ENCODE data around the gene MBD3.
"Not testable (repeated sequence)": the region's sequence is repeated elsewhere in the genome, so short reads cannot be mapped to it uniquely, and the experiment has no call there.

The MBD3 gene

DNA sequence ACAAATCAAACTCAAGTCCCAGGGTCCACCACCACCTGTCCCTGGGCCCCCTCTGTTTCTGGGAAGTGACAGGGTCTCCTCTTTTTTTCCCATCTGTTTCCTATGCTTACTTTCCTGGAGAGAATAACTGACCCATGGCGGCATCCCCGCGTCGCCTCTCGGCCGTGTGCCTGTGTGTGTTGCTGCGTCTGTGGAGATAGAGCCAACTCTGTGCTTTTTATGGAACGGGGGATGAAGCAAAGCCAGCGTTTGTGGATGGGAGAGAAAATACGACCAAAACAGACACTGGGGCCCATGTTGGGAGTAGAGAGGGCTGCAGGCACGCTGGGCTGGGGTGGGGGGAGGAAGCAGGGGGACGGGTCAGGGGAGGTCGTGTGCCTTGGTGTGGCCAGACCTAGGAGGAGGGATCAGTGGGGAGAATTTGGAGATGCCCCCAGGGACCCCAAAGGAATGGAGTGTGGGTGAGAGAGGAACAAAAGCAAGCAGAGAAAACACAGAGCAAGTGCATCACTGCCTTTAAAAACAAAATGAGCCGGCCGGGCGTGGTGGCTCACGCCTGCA lies 52.2 kb downstream of the MBD3 start:
- DNase-seq (ENCODE audit: low read depth, low spot score) = no peak

DNA sequence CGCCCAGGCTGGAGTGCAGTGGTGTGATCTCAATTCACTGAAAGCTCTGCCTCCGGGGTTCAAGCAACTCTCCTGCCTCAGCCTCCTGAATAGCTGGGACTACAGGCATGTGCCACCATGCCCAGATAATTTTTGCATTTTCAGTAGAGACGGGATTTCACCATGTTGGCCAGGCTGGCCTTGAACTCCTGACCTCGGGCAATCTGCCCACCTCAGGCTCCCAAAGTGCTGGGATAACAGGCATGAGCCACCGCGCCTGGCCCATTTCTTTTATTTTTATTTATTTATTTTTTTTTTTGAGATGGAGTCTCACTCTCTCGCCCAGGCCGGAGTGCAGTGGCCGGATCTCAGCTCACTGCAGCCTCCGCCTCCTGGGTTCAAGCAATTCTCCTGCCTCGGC lies 52.9 kb downstream of the MBD3 start:
- DNase-seq (ENCODE audit: low read depth, low spot score) = not testable (repeated sequence)

DNA sequence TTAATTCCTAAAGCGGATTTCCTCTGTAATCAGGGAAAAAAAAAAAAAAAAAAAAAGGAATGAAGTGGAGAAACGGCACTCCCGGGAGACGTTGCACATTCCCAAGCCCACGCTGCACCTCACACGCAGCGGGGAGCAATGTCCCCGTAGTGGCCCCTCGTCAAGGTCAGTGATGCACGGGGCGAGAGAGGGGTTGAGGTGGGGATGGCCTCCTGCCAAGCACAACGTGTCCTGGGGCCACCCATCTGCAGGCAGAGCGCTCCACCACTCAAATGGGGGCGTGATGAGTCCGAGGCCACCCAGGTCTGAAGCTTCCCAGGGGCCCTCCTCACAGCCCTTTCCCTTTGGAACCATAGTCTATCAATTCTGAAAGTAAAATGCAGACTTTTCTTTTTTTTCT lies 53.7 kb downstream of the MBD3 start:
- DNase-seq (ENCODE audit: low read depth, low spot score) = no peak

DNA sequence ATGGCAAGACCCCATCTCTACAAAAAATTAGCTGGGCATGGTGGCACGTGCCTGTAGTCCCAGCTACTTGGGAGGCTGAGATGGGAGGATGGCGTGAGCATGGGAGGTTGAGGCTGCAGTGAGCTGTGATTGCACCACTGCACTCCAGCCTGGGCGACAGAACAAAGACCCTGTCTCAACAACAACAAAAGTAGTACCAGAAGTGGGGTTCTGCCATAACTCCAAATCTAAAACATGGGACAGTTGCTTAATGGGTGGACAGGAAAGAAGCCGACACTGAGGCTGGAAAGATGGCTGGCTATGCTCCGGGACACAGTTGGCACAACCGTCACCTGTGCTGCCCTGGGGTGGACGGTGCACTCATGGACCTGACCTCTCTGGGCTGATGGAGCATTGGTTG lies 57.0 kb downstream of the MBD3 start:
- not testable (repeated sequence) for DNase-seq (ENCODE audit: low read depth, low spot score)

DNA sequence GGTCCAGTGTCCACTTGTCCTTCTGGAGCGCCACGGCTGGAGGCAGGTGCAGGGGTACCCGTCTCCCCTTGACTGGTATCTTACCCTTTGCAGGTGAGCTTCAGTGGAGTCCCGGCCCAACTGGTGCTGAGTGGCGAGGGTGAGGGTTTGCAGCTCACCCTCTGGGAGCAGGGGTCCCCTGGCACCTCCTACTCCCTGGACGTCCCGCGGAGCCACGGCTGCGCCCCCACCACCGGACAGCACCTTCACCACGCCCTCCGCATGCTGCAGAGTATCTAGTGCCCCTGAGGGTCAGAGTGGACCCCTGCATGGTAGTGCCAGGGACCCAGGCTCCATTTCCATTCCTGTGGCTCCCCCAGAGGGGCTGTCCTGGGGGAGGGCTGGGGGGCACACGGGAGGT lies 57.7 kb downstream of the MBD3 start:
- no peak for DNase-seq (ENCODE audit: low read depth, low spot score)

DNA sequence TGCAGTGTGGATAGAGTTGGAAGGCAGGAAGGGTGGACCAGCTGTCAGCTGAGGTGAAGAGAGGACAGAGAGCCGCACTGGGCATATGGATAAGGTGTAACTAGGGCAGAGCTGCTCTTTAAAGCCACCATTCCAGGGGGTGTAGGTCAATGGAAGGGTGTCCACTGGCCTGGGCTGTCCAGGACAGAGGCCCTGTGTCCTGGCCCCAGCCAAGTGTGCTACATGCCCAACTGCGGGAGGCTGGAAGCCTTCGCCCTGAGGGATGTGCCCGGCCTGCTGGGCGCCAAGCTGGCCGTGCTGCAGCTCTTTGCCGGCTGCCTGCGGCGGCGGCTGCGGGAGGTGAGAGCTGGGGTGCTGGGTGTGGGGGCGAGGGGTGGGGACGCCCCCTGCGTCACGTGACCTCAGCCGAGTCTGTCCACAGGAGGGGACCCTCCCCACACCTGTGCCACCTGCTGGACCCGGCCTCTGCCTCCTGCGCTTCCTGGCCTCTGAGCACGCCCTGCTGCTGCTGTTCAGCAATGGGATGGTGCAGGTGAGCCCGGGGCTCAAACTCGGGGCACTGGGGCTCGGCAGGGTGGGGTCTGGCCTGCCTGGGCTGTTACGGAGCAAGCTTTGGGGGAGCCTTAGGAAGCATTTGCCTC lies 59.0 kb downstream of the MBD3 start:
- DNase-seq (ENCODE audit: low read depth, low spot score) = no peak

DNA sequence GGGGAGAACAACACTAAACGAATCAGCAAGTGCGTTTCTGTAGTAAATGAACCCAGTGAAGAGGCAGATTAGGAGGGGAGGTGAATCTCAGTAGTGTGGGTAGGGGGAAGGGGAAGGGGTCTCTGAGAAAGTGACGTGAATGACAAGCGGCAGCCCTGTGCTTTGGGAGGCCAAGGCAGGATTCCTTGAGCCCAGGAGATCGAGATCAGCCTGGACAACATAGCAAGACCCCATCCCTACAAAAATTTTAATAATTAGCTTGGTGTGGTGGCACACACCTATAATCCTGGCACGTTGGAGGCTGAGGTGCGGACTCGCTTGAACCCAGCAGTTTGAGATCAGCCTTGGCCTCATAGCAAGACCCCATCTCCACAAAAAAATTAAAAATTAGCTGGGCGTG lies 60.7 kb downstream of the MBD3 start:
- no peak for DNase-seq (ENCODE audit: low read depth, low spot score)

DNA sequence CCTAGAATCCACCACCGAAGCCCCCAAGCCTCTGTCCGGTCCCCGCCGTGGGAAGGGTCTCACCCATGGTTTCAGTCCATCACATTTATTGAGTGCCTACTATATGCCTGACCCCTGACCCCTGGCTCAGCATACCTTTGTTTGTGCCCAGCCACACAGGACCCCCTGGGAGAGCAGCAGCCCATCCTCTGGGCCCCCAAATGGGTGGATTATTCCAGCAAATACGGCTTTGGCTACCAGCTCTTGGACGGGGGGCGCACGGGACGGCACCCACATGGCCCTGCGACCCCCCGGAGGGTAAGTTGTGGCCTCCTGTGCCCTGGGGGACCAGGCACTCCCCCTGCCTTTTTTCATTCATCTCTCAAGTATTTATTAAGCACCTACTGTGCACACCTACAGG lies 61.1 kb downstream of the MBD3 start:
- DNase-seq (ENCODE audit: low read depth, low spot score) = no peak

DNA sequence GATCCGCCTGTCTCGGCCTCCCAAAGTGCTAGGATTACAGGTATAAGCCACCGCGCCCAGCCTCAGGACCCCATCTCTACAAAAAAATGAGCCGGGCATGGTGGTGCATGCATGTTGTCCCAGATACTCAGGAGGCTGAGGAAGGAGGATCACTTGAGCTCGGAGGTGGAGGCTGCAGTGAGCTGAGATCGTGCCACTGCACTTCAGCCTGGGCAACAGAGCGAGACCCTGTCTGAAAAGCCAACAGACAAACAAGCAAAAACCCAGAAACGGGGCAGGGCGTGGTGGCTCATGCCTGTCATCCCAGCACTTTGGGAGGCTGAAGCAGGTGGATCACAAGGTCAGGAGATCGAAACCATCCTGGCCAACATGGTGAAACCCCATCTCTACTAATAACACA lies 61.8 kb downstream of the MBD3 start:
- DNase-seq (ENCODE audit: low read depth, low spot score) = not testable (repeated sequence)

DNA sequence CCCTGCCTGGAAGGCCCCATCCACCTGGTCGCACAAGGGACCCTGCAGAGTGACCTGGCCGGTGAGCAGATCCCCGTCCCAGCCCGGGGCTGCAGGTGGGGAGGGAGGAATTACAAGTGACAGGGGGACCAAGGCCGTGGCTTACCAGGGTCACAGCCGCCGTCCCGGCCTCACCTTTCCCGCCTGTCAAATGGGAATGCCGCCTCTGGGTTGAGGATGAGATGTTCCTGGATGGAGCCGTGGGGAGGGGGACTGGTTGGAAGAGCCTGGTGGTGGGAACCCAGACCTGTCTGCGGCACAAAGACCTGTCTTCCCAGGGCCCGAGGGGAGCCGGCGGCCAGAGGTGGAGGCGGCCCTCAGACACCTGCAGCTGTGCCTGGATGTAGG lies 63.2 kb downstream of the MBD3 start:
- no peak for DNase-seq (ENCODE audit: low read depth, low spot score)

DNA sequence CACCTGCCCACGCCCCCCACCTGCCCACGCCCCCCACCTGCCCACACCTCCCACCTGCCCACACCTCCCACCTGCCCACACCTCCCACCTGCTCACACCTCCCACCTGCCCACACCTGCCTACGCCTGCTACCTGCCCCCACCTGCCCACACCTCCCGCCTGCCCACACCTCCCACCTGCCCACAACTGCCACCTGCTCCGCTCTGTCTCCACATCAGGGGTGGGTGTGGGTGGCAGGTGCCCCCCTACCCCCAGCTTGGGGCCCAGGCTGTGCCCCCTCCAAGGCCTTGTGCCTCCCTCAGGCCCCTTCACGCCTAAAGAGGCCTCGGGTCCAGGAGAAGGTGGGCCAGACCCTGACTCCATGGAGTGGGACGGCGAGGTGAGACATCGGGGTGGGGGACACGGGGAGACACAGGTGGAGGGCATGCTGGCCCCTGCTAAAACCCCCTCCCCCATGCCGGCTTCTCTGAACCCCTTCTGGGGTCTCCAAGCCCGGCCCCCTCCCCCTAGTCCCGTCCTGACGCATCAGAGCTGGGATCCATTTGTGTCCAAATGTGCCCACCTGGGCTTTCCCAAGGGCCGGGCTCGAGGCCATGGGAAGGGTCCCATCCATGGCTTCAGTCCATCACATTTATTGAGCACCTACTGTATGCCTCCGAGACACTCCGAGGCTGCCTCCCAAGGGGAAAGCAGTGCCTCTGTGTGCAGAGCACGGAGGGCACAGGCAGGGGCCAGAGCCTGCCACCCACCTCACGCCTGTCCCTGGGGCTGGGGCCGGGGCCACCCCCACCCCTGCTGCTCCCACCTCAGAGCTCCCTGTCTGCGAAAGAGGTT lies 63.9 kb downstream of the MBD3 start:
- DNase-seq (ENCODE audit: low read depth, low spot score) = no peak

DNA sequence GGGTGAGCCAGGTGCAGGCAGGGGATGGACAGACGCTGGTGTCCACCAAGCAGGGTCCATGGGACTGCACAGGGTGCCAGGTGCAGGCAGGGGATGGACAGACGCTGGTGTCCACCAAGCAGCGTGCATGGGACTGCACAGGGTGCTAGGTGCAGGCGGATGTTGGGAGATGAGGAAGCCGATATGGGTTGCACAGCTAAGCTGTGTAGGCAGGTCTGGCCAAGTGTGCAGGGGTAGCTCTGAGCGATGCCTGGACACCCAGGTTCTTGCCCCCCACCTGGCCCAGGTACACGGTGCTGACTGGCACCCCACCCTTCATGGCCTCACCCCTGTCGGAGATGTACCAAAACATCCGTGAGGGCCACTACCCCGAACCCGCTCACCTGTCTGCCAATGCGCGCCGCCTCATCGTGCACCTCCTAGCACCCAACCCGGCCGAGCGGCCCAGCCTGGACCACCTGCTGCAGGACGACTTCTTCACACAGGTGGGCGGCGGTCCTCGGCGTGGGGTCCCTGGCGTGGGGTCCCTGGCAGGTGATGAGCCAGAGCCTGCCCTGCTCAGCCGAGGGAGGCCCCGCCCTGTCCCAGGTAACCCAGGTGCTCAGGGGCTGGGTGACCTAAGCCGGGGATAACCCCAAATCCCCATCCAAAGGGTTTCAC lies 64.9 kb downstream of the MBD3 start:
- no peak for DNase-seq (ENCODE audit: low read depth, low spot score)

DNA sequence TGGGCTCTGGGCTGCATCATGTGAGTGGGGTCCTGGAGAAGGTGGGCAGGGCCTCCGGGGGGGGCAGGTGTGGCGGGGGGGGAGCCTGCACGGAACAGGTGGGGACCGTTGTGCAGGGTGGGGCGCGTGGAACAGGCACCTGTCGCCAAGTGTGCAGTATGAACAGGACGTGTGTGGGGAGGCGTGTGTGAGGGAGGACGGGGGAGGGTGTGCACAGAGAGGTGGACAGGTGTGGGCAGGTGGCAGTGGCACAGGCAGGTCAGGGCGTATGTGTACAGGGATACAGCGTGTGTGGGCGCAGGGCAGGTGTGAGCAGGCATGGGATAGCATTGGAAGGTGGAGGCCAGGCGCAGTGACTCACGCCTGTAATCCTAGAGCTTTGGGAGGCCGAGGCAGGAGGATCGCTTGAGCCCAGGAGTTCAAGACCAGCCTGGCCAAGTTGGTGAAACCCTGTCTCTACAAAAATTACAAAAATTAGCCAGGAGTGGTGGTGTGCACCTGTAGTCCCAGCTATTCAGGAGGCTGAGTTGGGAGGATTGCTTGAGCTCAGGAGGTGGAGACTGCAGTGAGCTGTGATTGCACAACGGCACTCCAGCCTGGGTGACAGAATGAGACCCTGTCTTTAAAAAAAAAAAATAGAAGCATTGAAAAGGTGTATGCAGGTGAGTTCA lies 65.6 kb downstream of the MBD3 start:
- DNase-seq (ENCODE audit: low read depth, low spot score) = no peak

DNA sequence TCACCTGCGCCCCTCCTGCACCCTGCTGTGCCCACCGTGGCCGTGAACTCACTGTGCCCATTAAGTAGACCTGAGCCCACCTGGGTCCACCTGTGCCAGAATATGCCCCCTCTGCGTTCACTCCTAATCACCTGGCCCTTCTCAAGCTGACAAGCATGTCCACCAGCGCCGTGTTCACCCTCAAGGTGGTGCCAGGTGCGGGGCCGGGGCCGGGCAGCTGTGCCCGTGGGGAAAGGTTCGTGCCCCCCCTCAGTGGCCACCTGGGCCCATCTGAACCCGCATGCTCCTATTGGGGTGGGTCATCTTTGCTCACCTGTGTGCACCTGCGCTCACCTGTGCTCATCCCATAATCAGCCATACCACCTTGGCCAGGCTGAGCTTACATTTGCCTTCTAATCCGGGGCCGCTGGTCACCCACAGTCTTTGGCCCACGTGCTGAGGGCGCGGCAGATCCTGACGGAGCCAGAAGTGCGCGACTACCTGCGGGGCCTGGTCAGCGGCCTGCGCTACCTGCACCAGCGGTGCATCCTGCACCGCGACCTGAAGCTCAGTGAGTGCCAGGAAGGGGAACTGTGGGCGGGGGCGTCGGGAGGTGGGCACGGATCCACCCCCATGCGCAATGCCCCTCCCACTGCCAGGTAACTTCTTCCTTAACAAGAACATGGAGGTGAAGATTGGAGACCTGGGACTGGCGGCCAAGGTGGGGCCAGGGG lies 66.4 kb downstream of the MBD3 start:
- DNase-seq (ENCODE audit: low read depth, low spot score) = no peak

DNA sequence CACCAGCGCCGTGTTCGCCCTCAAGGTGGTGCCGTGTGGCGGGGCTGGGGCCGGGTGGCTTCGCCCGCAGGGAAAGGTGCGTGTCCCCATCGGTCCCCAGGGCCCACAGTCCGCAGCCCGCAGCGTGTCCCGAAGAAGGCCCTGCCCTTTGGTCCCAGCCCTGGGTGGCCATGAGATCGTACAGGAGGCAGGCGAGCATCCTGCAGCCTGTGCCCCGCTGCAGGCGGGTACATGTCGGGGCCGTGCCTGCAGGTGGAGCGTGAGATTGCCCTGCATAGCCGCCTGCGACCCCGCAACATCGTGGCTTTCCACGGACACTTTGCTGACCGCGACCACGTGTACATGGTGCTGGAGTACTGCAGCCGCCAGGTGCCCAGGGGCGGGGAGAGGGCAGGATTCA lies 67.3 kb downstream of the MBD3 start:
- DNase-seq (ENCODE audit: low read depth, low spot score) = no peak

DNA sequence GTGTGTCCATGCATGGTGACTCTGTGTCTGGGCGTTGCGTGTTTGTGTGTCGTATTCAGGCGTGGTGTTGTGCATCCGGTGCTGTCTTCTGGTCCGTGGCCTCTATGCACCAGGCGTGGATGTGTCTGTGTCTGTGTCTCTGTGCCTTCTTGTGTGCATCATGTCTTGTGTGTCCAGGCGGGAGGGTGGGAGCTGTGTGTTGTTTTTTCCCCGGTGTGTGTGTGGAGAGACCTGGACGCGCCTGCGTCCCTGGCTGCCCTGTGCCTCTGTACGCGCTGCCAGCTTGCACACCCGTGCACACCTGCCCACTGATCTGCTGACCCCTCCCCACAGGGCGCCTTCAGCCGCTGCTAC lies 67.7 kb downstream of the MBD3 start:
- DNase-seq (ENCODE audit: low read depth, low spot score) = no peak

DNA sequence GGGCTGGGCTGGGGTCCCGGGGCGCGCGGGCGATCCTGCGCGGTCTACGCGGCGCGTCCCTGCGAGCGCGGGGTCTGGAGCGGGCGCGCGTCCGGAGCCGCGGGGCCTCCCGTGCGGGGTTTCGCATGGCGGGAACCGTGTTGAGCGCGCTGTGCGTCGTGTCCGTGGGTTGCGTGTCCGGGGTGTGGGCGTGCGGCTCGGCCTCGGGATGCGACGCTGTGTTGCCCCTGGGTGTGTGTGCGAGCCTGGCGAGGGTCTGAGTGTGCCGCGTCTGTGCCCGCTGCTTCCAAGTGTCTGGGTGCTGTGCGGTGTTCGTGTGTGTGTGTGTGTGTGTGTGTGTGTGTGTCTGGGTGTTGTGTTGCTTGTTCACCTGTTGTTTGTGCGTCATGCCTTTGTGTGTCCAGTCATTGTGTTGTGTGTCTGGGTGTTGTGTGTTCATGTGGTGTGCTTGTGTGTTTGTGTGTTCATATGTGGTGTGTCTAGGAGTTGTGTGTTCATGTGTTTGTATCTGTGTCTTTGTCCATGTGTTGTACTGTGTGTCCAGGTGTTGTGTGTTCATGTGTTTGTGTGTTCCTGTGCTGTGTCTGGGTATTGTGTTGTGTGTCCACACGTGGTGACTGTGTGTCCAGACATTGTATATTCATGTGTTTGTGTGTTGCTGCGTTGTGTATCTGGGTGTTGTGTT lies 68.2 kb downstream of the MBD3 start:
- no peak for DNase-seq (ENCODE audit: low read depth, low spot score)

Data from smooth muscle cell of the brain vasculature (primary cell).